GM12874 (cell line): Measurements from ENCODE around the gene PTPRN2.

ENCODE experiments used
- TF ChIP-seq, protein P1 (sequence below): IDR thresholded peaks from 2 replicates; pipeline ENCODE4 v1.5.1; 2011; ENCODE audit warnings: low read depth, mild to moderate bottlenecking, control low read depth, low read length, moderate library complexity; ENCODE audit not compliant: insufficient read depth

The PTPRN2 gene

DNA sequence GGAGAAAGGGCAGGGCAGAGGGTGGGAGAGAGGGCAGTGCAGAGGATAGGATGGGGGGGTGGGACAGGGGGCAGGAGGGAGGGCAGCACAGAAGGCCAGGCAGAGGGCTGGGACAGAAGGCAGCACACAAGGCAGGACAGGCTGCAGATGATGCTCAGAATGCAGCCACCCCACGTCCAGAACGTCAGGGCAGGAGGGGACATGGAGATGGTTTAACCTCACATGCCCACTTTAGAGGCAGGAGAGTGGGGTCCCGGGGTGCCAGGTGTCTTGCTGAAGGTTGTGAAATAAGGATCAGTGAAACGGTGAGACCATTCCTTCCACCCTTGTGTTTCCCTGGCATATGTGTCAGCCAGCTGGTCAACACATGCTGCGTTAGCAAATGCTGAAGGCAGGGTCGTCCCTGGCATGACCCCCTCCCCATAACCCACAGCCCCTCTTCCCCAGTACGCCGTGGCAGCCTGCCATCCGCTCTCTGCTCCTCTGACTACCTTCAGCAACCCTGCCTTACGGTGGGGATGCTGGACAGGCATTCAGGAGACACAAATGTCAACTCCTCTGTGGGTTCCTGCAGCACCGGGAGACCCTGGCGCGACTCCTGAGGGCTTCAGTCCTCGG lies 658.7 kb downstream of the PTPRN2 start:
- TF ChIP-seq, protein P1, sequence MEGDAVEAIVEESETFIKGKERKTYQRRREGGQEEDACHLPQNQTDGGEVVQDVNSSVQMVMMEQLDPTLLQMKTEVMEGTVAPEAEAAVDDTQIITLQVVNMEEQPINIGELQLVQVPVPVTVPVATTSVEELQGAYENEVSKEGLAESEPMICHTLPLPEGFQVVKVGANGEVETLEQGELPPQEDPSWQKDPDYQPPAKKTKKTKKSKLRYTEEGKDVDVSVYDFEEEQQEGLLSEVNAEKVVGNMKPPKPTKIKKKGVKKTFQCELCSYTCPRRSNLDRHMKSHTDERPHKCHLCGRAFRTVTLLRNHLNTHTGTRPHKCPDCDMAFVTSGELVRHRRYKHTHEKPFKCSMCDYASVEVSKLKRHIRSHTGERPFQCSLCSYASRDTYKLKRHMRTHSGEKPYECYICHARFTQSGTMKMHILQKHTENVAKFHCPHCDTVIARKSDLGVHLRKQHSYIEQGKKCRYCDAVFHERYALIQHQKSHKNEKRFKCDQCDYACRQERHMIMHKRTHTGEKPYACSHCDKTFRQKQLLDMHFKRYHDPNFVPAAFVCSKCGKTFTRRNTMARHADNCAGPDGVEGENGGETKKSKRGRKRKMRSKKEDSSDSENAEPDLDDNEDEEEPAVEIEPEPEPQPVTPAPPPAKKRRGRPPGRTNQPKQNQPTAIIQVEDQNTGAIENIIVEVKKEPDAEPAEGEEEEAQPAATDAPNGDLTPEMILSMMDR: no peak

DNA sequence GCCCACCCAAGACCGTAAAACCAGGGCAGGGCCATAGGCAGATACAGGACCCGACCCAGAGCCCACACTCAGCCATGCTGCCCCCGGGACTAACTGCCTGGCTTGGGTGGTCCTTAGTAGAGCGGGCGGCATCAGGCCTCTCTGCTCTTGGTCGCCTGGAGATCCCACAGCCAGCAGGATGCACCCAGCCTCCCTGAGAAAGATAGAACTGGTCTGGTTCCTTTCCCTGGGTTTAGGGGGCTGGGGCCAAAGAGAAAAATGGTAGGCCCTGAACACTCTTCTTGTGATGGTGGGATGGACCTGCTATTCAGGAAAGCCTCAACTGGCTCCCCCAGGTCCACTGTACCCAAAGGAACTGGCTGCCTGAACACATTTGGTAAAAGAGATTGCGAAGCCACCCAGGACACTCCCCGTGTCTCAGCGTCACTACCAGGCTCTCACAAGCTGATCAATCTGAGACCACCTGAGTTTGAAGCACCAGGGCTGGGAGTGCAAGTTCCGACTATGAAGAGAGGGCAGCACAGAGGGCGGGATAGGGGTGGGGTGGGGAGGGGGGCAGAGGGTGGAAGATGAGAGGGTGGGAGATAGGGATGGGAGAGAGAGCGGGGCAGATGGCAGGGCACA lies 659.3 kb downstream of the PTPRN2 start:
- TF ChIP-seq, protein P1: no peak

DNA sequence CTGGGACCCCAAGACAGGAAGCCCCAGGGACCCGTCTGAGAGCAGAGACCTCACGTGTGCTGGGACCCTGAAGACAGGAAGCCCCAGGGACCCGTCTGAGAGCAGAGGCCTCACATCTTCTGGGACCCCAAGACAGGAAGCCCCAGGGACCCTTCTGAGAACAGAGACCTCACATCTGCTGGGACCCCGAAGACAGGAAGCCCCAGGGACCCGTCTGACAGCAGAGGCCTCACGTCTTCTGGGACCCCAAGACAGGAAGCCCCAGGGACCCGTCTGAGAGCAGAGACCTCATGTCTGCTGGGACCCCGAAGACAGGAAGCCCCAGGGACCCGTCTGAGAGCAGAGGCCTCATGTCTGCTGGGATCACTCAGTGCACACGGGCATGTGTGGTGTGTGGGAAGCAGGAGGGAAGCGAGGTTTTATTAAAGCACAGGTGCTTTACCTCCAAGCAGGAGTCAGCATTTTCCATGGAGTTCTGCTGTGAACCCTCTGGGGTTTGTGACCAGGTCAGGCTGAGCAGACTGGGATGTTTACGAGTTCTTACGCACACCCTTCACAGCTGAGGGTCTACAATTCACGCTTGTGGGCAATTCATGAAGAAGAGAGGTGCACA lies 660.2 kb downstream of the PTPRN2 start:
- TF ChIP-seq, protein P1: no peak

DNA sequence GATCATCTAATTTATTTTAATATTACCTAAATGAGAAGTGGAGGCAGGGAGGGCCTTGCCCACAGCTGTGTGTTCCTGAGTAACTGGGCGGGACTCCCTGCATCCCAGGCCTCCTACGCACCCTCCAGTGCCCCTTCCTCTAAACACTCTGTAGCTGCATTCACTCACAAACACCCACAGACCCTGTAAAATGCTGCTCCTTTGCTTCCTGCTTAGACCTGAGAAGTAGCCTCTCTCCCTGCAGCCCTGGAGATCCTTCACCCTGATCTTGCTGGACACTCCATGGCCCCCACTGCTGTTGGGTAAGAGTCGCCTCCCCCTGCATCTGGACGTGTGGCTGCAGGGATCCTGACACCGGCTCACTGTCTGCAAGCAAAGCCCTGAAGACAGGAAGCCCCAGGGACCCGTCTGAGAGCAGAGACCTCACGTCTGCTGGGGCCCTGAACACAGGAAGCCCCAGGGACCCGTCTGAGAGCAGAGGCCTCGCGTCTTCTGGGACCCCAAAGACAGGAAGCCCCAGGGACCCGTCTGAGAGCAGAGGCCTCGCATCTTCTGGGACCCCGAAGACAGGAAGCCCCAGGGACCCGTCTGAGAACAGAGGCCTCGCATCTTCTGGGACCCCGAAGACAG lies 661.0 kb downstream of the PTPRN2 start:
- TF ChIP-seq, protein P1: no peak

DNA sequence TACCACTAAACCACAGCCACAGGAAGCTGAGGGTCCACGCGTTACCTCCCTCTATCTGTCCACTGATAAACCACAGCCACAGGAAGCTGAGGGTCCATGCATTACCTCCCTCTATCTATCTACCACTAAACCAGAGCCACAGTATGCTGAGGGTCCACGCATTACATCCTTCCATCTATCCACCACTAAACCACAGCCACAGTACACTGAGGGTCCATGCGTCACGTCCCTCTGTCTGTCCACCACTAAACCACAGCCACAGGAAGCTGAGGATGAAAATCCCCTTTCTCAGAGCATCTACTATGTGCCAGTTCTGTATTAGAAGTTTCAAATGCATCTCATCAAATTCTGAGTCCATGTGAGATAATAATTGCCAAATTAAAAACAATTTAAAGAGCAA lies 661.5 kb downstream of the PTPRN2 start:
- TF ChIP-seq, protein P1: no peak

DNA sequence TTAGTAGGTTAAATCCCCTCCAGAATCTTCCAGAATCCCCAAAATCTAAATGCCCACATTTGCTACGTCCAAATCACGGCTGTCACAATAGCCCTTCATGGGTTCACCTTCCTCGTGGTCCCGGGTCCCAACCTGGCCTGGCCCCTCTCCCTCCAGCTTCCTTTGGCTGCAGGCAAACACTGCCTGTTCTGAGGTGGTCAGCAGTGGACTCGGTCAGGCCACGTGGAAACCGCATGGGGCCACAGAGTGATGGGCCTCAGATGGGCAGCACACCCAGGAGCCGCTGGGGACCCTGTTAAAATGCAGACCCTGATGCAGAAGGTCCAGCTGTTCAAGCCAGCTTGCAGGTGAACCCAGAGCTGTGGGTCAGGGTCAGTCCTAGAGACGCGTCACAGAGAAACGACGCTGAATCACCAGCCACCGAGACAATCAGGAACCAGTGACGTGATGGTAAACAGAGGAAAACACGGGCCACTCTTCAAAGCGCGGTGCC lies 662.2 kb downstream of the PTPRN2 start:
- TF ChIP-seq, protein P1: no peak
